22Rv1 (cell line): ENCODE data around the gene ELMOD3.

Source experiments
- ZFX ChIP-seq: fragments of 450-650 bp; IDR thresholded peaks from 2 replicates; pipeline ENCODE4 v1.6.1; 2017; ENCODE audit warnings: antibody characterized with exemption, borderline replicate concordance
- TF ChIP-seq, protein P1 (sequence below): fragments of 450-650 bp; IDR thresholded peaks from 2 replicates; pipeline ENCODE4 v1.5.1; 2017; ENCODE audit warnings: mild to moderate bottlenecking

DNA sequence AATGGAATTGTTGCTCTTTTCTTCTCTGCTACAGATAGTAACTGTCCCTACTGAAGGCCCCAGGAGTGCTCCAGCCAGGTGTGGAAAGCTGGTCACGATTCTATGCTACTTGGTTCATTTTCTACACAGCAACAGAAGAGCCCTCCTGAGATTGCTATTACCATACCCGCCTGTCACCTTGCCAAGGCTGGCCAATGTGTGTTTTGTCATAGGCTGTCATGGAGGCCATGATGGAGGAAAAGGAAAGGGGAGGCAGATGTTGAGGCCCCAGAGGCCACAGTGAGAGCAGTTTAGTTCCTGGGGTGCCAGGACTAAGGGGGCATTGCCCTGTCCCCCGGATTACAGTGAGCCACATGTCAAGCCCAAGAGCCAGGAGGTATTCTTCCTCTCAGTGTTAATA lies 952 bp downstream of the ELMOD3 start:
- TF ChIP-seq, protein P1, sequence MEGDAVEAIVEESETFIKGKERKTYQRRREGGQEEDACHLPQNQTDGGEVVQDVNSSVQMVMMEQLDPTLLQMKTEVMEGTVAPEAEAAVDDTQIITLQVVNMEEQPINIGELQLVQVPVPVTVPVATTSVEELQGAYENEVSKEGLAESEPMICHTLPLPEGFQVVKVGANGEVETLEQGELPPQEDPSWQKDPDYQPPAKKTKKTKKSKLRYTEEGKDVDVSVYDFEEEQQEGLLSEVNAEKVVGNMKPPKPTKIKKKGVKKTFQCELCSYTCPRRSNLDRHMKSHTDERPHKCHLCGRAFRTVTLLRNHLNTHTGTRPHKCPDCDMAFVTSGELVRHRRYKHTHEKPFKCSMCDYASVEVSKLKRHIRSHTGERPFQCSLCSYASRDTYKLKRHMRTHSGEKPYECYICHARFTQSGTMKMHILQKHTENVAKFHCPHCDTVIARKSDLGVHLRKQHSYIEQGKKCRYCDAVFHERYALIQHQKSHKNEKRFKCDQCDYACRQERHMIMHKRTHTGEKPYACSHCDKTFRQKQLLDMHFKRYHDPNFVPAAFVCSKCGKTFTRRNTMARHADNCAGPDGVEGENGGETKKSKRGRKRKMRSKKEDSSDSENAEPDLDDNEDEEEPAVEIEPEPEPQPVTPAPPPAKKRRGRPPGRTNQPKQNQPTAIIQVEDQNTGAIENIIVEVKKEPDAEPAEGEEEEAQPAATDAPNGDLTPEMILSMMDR = no peak
- TF ChIP-seq ZFX = no peak
